OCI-LY1 (cell line): ENCODE measurements around the gene GOSR1.

Source experiments
- H2AFZ ChIP-seq: fragments of 200-600 bp; sonication (generic), shearing (Covaris generic); 2 replicates; pipeline ENCODE4 v1.6.0; 2014; ENCODE audit warnings: antibody characterized with exemption, mild to moderate bottlenecking, low read length
- H3F3A ChIP-seq: fragments of 200-600 bp; sonication (generic), shearing (Covaris generic); 2 replicates; pipeline ENCODE4 v1.6.0; 2014; ENCODE audit warnings: mild to moderate bottlenecking, antibody characterized with exemption, low read length, moderate library complexity; ENCODE audit not compliant: insufficient read depth
- H3K27ac ChIP-seq: fragments of 200-600 bp; sonication (generic); 2 replicates; pipeline ENCODE4 v1.5.1; 2014; ENCODE audit warnings: low read length, mixed run types, mild to moderate bottlenecking, low read depth; ENCODE audit not compliant: poor library complexity, severe bottlenecking
- H3K27me3 ChIP-seq: fragments of 200-600 bp; sonication (generic); 2 replicates; pipeline ENCODE4 v1.6.0; 2014; ENCODE audit warnings: antibody characterized with exemption, mild to moderate bottlenecking, low read length, moderate library complexity; ENCODE audit not compliant: insufficient read depth
- H3K36me3 ChIP-seq: fragments of 200-600 bp; sonication (generic); 2 replicates; pipeline ENCODE4 v1.6.1; 2014; ENCODE audit warnings: mild to moderate bottlenecking, antibody characterized with exemption, low read length, moderate library complexity, mixed read lengths; ENCODE audit not compliant: insufficient read depth
- H3K4me1 ChIP-seq: fragments of 200-600 bp; sonication (generic); 2 replicates; pipeline ENCODE4 v1.5.1; 2014; ENCODE audit warnings: mild to moderate bottlenecking, low read length, moderate library complexity; ENCODE audit not compliant: insufficient read depth, severe bottlenecking
- H3K4me2 ChIP-seq: fragments of 200-600 bp; sonication (generic), shearing (Covaris generic); 2 replicates; pipeline ENCODE4 v1.6.1; 2014; ENCODE audit warnings: low read length
- H3K4me3 ChIP-seq: fragments of 200-600 bp; sonication (generic); 2 replicates; pipeline ENCODE4 v1.5.1; 2014; ENCODE audit warnings: low read length, low read depth, mild to moderate bottlenecking, mixed read lengths; ENCODE audit not compliant: poor library complexity, severe bottlenecking
- H3K79me2 ChIP-seq: fragments of 200-600 bp; shearing (Covaris generic); 2 replicates; pipeline ENCODE4 v1.6.1; 2016; ENCODE audit warnings: mixed run types, low read length, mixed read lengths; ENCODE audit not compliant: insufficient read depth
- H3K9ac ChIP-seq: fragments of 200-600 bp; sonication (generic), shearing (Covaris generic); 2 replicates; pipeline ENCODE4 v1.6.1; 2014; ENCODE audit warnings: mild to moderate bottlenecking, low read length, mixed read lengths
- H3K9me2 ChIP-seq: fragments of 200-600 bp; sonication (generic), shearing (Covaris generic); 2 replicates; pipeline ENCODE4 v1.6.1; 2014; ENCODE audit warnings: low read depth, mild to moderate bottlenecking, low read length, mixed read lengths
- H3K9me3 ChIP-seq: fragments of 200-600 bp; shearing (Covaris generic); 2 replicates; pipeline ENCODE4 v1.6.1; 2014; ENCODE audit warnings: low read length, mixed read lengths
- H4K20me1 ChIP-seq: fragments of 200-600 bp; sonication (generic), shearing (Covaris generic); 2 replicates; pipeline ENCODE4 v1.6.0; 2016; ENCODE audit warnings: mild to moderate bottlenecking, low read length; ENCODE audit not compliant: insufficient read depth
- EZH2 ChIP-seq: fragments of 200-600 bp; sonication (generic), shearing (Covaris generic); IDR thresholded peaks from 2 replicates; pipeline ENCODE4 v1.8.0; 2017; ENCODE audit warnings: borderline replicate concordance, mixed run types, mild to moderate bottlenecking, antibody characterized with exemption, low read length, moderate library complexity, mixed read lengths
- TF ChIP-seq, protein P1 (sequence below): fragments of 200-600 bp; sonication (generic), shearing (Covaris generic); IDR thresholded peaks from 2 replicates; pipeline ENCODE4 v1.5.1; 2017; ENCODE audit warnings: mild to moderate bottlenecking, antibody characterized with exemption, low read length, moderate library complexity, mixed read lengths

GOSR1 gene

DNA sequence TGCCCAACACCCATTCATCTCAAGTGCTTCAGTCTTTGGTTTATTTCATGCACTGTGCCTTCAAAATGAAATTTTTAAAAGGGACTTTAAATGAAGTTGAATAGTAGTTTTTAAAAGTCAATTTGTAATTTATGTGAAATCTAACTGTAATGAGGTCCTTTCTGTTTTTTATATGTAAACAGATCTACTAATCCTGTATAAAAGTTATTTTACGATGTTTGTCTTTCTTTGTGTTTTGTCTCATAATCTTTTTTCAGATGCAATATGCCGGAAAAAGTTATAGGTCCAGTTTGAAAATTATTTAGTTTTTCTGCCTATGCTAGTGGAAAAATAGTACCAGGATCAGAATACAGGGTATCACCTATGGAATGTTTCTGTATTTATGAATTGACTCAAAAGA lies 8.7 kb upstream of the GOSR1 start:
- H3K9me2 ChIP-seq, result no peaks in the 10 kb centered on the region
- H3K9ac ChIP-seq, result no peak overlapping the region
- H4K20me1 ChIP-seq, result no peaks in the 10 kb centered on the region
- H3K27ac ChIP-seq, result no peak overlapping the region
- H3F3A ChIP-seq, result no peaks in the 10 kb centered on the region
- H3K36me3 ChIP-seq, result peaks cover 6% of the 10 kb centered on the region; the same call in 1 of the 2 replicates
- H3K9me3 ChIP-seq, result no peaks in the 10 kb centered on the region
- H3K27me3 ChIP-seq, result no peaks in the 10 kb centered on the region
- H3K4me1 ChIP-seq, result no peaks in the 10 kb centered on the region
- no peak overlapping the region for H3K4me3 ChIP-seq
- no peak overlapping the region for H3K4me2 ChIP-seq
- no peaks in the 10 kb centered on the region for H3K79me2 ChIP-seq
- no peak overlapping the region for H2AFZ ChIP-seq
- no peak for TF ChIP-seq EZH2
- TF ChIP-seq, protein P1, sequence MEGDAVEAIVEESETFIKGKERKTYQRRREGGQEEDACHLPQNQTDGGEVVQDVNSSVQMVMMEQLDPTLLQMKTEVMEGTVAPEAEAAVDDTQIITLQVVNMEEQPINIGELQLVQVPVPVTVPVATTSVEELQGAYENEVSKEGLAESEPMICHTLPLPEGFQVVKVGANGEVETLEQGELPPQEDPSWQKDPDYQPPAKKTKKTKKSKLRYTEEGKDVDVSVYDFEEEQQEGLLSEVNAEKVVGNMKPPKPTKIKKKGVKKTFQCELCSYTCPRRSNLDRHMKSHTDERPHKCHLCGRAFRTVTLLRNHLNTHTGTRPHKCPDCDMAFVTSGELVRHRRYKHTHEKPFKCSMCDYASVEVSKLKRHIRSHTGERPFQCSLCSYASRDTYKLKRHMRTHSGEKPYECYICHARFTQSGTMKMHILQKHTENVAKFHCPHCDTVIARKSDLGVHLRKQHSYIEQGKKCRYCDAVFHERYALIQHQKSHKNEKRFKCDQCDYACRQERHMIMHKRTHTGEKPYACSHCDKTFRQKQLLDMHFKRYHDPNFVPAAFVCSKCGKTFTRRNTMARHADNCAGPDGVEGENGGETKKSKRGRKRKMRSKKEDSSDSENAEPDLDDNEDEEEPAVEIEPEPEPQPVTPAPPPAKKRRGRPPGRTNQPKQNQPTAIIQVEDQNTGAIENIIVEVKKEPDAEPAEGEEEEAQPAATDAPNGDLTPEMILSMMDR, result no peak

DNA sequence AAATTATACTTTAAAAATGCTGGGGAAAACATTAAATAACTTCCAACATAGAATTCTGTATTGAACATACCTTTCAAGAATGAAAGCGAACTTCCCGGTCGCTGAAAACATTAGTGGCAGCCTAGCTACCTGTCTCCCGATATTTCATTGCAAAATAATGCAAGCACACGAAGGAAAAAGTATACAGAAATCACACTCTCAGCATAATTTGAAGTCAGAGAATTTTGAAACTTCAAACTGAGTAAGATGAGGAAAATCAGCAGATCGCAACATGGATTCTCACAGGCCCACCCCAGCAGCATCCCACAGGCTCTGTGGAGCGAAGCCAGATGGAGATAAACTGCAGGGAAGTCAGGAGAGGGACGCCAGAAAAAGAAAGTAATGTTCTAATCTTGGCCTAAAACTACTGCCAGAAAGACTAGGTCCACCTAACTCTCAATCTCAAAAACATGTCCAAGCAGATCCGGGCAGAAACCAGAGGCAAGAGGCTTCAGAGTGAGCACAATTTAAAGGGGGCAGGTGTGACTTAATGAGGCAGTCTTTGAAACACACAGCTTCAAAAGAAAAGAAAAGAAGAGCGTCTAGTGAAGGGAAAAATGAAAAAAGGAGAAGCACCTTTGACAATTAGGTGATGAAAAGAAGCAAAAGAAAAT lies 4.8 kb upstream of the GOSR1 start:
- Histone ChIP-seq H3K79me2 (peaks cover under 1% of the 10 kb centered on the region; the same call in 1 of the 2 replicates), H3K36me3 (no peaks in the 10 kb centered on the region), H3K4me2 (no peak overlapping the region), H3K27me3 (no peaks in the 10 kb centered on the region), H3K9me2 (no peaks in the 10 kb centered on the region), H3K4me1 (peaks cover 9% of the 10 kb centered on the region), H4K20me1 (no peaks in the 10 kb centered on the region), H3K9ac (no peak overlapping the region), H2AFZ (no peak overlapping the region), H3K9me3 (no peaks in the 10 kb centered on the region), H3K4me3 (no peak overlapping the region), H3F3A (no peaks in the 10 kb centered on the region), H3K27ac (no peak overlapping the region)
- TF ChIP-seq, protein P1, result no peak
- TF ChIP-seq EZH2, result no peak

DNA sequence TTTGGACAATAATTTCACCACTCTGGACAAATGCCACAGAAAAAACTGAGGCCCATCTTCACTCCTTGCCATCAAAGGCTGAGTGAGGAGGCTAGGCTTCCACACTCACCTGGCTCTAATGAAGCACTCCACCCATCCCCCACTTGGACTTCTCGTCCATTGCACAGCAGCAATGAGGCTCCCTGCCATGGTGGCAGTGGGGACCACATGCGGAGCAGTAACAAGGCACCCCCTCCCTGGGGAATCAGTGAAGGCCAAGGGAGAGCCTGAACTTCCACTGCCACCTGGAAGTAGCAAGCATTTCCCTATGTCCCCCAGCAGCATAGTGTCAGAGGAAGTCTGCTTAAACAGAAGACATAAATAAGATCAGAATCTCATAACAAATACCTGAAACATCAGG lies 2.0 kb upstream of the GOSR1 start:
- H3K9ac ChIP-seq, result no peak overlapping the region

More for the DNA sequence above, 2.0 kb upstream of the GOSR1 start:
- H2AFZ ChIP-seq, result no peak overlapping the region
- no peak overlapping the region for H3K27ac ChIP-seq
- H4K20me1 ChIP-seq, result no peaks in the 10 kb centered on the region
- H3K4me2 ChIP-seq, result no peak overlapping the region
- H3K79me2 ChIP-seq, result peaks cover 17% of the 10 kb centered on the region
- H3K9me3 ChIP-seq, result no peaks in the 10 kb centered on the region
- H3K27me3 ChIP-seq, result no peaks in the 10 kb centered on the region
- peaks cover 24% of the 10 kb centered on the region for H3K4me1 ChIP-seq
- H3K36me3 ChIP-seq, result peaks cover 14% of the 10 kb centered on the region; the same call in 1 of the 2 replicates
- no peaks in the 10 kb centered on the region for H3F3A ChIP-seq
- no peaks in the 10 kb centered on the region for H3K9me2 ChIP-seq
- H3K4me3 ChIP-seq, result no peak overlapping the region
- TF ChIP-seq EZH2, result no peak
- TF ChIP-seq, protein P1, result no peak
